ENCODE data around the gene RRP7A.
"Not testable (repeated sequence)": the region's sequence is repeated elsewhere in the genome, so short reads cannot be mapped to it uniquely, and the experiment has no call there.

The RRP7A gene

DNA sequence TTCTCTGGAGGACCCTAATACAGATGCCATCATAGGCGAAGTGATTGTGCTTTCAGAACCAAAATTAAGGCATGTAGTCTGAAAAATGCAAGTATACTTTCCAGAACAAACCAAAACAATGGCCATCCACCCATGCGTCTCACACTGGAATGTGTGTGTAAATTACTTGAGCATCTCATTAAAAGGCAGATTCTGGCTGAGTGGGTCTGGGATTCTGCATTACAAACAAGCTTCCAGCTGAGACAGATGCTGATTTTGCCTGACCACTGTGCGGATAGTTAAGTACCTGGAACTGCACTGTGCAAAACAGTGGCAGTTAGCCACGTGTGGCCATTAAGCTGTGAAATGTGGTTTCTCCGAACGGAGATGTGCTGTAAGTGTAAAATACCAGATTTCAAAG lies 26.2 kb downstream of the RRP7A start:
- no peak for DNase-seq

DNA sequence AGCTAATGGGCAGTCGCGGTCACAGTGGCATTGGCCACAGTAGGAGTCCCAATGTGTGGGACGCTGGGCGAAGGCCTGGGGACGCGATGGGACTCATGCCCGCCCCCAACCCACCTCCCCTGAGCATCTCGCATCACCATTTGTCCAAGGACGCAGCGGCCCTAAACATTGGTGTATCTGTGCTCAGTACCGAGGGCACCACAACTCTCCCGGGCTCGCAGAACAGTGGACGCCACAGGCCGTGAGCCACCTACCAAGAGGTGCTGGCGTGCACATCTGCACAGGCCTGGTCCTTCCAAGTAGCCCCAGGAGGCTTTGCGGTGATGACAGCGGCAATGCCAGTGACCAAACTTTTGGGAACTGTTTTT lies 27.3 kb downstream of the RRP7A start:
- DNase-seq, result no peak

DNA sequence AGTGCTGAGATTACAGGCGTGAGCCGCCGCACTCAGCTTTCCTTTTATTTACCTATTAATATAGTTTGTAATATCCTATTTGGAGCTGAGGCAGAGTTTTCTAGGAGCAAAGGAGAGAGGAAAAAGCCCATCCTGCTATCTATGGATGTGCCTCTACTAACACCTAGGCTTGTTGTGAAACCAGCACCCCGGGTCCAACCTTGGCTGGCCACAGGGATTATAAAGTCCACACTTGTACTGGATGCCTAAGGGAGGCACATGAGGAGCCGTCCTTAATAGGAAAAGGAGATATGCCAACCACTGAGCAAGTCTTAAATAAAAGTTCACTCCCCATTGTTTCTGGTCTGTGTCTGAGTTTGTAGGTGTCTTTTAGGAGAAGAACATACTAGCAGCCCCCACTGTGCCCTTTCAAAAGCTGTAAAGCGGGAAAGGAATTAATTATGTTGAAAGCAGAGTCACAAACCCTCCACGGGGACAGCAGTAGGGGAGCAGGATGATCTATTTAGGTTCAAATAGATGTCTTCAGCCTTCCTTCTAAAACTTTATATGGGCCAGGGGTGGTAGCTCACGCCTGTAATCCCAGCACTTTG lies 29.3 kb downstream of the RRP7A start:
- DNase-seq, result no peak

DNA sequence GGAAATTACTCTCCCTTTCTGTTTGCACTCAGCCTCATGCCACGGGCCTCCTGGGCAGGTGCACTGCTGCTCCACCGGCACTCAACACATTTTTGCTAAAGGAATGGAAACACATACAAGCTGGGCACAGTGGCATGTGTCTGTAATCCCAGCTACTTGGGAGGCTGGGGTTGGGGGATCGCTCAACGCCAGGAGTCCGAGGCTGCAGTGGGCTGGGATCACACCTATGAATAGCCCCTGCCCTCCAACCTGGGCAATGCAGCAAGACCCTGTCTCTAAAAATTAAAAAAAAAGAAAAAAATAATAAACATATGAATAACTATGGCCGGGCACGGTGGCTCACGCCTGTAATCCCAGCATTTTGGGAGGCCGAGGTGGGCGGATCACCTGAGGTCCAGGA lies 30.6 kb downstream of the RRP7A start:
- DNase-seq, result no peak

DNA sequence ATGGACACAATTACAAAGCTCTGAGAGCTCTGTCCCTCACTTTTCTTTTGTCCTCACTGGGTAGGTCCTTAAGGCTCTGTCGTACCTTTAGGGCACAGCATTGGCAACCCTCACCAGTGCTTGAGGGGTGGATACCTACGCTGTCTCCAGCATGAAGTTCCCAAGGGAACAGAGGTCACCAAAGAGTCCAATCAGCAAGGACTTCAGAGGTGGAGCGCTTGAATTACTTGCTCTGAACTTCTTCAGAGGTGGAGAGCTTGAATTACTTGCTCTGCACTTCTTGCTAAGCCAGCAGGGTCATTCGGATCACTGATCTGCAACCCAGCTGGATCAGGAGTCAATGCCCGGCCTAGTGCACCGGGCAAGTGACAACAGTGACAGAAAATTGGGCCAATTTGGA lies 35.1 kb downstream of the RRP7A start:
- no peak for DNase-seq

DNA sequence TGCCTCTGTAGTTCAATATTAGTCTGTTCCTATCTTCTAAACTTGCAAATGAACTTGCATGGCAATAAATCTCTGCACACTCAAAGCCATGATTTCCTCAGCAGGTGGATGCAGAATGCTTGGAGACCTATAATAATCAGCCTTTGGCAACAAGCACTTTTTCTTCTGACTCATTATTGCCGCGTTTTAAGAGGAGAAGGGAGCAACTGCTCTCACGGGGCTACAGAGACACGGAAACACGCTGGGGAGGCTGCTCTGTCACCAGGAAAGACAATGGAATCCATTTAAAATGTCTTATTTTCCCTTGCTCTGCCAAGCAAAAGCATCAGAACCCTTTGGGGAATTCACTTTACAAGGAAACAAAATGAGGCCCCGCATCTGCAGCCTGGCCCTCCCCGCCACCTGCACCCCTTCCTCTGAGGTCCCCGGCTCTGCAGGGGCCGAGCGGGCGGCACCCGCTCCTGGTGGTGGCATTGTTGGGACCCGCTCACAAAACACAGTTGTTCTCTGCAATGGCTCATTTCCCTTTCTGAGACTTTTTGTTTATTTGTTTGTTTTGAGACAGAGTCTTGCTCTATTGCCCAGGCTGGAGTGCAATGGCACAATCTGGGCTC lies 35.9 kb downstream of the RRP7A start:
- DNase-seq, result not testable (repeated sequence)

DNA sequence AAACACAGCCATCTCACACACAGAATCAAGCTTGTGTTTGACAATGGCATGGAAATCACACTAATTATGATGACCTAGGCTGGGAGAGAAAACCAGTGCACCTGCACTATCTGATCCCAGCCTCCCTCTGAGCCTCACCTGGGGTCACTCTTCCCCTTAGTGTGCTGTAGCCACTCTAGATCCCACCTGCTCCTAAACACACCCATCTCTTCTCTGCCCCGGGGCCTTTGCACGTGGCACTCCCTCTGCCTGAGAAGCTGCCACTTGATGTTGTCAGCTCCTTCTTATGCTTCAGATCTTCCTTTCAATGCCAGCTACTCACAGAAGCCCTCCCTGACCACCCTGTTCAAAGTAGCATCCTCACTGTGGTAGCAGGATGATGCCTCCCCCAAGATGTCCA lies 44.5 kb downstream of the RRP7A start:
- DNase-seq, result no peak

DNA sequence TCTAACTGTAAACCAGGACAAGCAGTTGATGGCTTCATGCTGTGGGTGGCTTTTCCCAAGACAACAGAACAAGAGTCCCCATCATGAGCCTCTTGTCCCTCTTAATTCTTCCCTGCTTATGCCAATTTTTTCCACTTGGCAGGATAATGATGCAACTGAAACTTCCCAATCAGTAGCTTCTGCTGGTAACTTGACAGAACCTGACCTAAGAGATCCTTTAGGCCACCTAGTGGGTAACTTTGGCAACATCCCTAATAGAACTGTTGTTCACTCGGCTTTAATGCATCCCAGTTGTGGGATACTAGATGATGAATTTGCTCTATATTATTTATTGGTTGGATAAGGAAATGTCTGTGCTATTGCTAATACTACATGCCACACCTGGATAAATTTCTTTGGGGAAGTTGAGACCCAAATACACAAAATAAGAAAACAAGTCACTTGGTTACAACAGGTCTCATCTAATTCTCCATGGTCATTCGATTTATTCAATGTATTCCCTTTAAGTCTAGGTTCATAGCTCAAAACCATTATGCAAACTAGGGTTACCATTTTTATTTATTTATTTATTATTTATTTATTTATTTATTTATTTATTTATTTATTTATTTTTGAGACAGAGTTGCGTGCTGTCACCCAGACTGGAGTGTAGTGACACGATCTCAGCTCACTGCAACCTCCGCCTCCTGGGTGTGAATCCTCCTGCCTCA lies 46.0 kb downstream of the RRP7A start:
- DNase-seq, result peak in 1 of 2 experiments; percentile 50

DNA sequence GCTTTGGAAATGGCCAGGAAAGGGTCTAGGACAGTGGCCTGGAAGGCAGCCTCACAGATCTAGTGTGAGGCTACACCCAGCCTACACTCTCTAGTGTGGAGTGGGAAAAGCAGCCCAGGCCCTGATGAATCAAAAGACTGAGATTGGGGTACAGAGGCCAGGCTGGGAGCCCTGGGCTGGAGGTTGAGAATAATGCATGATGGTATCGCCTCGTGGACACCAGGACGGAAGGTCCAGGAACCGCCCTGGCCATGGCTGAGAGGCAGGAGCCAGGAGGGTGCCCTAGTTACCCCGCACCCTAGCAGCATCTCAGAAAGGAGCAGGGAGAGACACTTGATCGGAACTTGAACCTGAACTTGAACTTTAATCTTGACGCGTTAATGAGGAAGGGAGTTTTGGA lies 46.9 kb downstream of the RRP7A start:
- no peak for DNase-seq

DNA sequence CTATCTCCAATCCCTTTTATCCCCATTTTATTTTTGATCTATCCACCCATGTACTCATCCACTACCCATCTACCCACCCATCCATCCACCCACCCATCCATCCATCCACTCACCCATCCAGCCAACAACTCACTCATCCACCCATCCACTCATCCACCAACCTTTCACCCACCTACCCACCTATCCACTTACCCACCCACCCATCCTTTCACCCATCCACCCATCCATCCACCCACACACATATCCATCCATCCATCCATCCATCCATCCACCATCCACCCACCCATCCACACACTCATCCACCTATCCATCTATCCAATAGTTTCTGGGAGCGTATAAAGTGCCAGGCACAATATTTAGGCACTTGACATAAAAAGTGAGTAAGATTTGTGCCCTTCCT lies 48.2 kb downstream of the RRP7A start:
- DNase-seq, result no peak

DNA sequence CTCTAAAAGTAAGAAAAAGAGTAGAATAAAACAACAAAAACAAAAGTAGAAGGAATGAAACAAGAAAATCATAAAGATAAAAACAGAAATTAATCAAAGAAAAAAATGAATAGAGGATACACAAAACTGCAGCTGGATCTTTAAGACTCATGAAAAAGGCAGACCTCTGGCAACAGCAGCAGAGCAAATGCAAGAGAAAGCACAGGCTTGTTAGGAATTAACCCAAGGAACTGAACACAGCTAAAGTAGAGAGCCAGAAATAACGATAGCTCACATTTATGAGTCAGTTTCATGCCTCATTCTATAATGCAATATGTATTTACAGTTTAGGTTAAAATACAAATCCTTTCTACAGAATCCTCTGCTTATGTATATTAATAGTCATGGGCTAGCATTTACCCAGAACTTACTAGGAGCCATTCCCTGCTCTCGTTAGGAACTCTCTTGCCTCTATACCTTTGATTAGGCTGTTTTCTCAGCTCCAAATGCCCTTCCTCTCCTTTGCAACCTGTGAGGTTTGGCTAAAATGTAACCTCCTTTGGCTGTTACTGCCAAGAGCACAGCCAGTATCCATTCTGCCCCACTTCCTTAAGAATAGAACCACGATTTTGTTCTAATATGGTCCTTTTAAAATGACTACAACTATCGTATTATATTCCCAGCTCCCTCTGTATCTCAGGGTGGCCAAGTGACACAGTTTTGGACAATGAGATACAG lies 49.1 kb downstream of the RRP7A start:
- no peak for DNase-seq

DNA sequence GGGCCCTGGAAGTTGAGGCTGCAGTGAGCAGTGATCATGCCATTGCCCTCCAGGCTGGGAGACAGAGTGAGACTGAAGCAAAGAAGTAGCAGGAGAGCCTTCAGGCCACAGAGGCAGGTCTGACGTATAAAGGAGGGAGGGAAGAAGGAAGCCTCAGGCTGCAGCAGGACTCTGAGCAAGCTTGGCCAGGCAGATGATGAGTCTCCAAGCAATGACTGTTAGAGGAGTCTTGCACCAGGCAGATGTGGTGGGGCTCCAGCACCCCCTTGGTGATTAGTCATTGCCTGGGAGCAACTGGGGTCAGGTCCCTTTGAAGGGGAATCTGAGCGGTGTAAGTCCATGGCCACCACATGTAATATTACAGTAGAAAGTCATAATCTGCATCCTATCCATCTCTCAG lies 50.8 kb downstream of the RRP7A start:
- DNase-seq, result no peak

DNA sequence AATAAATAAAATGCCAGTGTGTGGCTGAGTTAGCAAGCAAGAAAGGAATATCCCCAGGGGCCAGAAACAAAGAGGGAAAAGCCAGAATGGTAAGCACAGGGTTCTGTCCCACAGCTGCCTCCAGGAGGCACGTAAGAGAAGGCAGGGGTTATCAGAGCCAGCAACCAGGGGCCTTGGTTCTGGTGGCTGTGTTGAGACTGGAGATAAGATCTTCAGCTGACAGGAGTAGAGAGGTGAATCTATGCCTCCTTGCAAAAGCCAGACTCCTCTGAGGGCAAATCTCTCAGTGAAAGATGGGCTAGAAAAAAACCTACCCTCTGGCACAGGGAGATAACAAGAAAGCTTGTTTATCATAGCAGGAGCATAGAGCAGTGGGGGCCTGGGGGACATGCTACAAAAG lies 57.6 kb downstream of the RRP7A start:
- peak in 1 of 2 experiments; percentile 46 for DNase-seq

DNA sequence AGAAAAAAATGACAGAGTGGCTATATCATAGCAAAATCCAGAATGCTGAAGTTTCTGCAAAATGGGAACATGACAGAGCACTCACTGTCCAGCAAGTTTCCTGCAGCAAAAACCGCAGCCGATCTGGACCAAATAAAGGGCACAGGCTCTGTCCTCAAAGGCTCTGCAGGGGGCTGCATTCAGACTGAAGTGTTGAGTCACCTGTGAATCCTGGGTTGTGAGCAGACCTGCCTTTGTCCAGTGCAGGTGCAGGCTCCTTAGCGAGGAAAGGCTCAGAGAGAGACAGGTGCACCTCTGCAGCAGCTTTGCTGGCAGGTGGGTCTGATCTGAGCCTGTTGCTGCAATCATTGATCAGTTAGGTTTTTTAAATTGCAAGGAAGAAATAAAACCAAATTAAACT lies 58.1 kb downstream of the RRP7A start:
- peak; percentile 56 to 74 for DNase-seq
